HepG2 (cell line): Measurements from ENCODE around the gene MCEE. TPM values are rescaled to one million over a fixed set of nuclear protein-coding genes. Genes with fewer than 3 reads are reported as not detected.

Source experiments
- ARHGAP35 ChIP-seq: sonication (generic); formaldehyde crosslinking; IDR thresholded peaks from 2 replicates; pipeline ENCODE4 v1.9.0; 2022; ENCODE audit warnings: mild to moderate bottlenecking, inconsistent platforms, moderate library complexity, missing genetic modification reagents, borderline replicate concordance
- ATF7-NPFF ChIP-seq: sonication (generic); formaldehyde crosslinking; IDR thresholded peaks from 2 replicates; pipeline ENCODE4 v1.8.1; 2023; ENCODE audit warnings: mild to moderate bottlenecking, low read depth, missing genetic modification reagents, moderate library complexity
- CSRNP1 ChIP-seq: sonication (generic); formaldehyde crosslinking; IDR thresholded peaks from 2 replicates; pipeline ENCODE4 v1.8.1; 2023; ENCODE audit warnings: mild to moderate bottlenecking, missing genetic modification reagents
- GMEB2 ChIP-seq: IDR thresholded peaks from 2 replicates; pipeline ENCODE4 v1.6.1; 2016; ENCODE audit warnings: missing biosample characterization, missing genetic modification reagents, low read depth
- GTF3A ChIP-seq: sonication (generic); formaldehyde crosslinking; conservative IDR thresholded peaks from 2 replicates; pipeline ENCODE4 v1.4.0; 2020; ENCODE audit warnings: mild to moderate bottlenecking, missing genetic modification reagents
- HMG20A ChIP-seq: IDR thresholded peaks from 2 replicates; pipeline ENCODE4 v1.6.1; 2016; ENCODE audit warnings: borderline replicate concordance
- MAX ChIP-seq: IDR thresholded peaks from 2 replicates; pipeline ENCODE4 v1.6.1; 2012; ENCODE audit warnings: inconsistent platforms
- NPAS2 ChIP-seq: sonication (generic); formaldehyde crosslinking; IDR thresholded peaks from 2 replicates; pipeline ENCODE4 v1.8.0; 2022; ENCODE audit warnings: mild to moderate bottlenecking, missing genetic modification reagents, borderline replicate concordance
- PLSCR1 ChIP-seq: sonication (generic); formaldehyde crosslinking; IDR thresholded peaks from 2 replicates; pipeline ENCODE4 v1.5.0; 2020; ENCODE audit warnings: missing genetic modification reagents, mild to moderate bottlenecking, borderline replicate concordance
- RNF219 ChIP-seq: sonication (generic); formaldehyde crosslinking; IDR thresholded peaks from 2 replicates; pipeline ENCODE4 v1.5.0; 2020; ENCODE audit warnings: mild to moderate bottlenecking, missing genetic modification reagents
- RXRA ChIP-seq: sonication (generic); formaldehyde crosslinking; IDR thresholded peaks from 2 replicates; pipeline ENCODE4 v1.5.1; 2020; ENCODE audit warnings: missing genetic modification reagents
- SP2 ChIP-seq: sonication (generic); formaldehyde crosslinking; IDR thresholded peaks from 2 replicates; pipeline ENCODE4 v1.5.1; 2020; ENCODE audit warnings: mild to moderate bottlenecking, missing genetic modification reagents
- SRF ChIP-seq: IDR thresholded peaks from 2 replicates; pipeline ENCODE4 v1.6.1; 2011; ENCODE audit warnings: mild to moderate bottlenecking, low read depth, low read length, moderate library complexity
- ZBTB14 ChIP-seq: sonication (generic); formaldehyde crosslinking; IDR thresholded peaks from 2 replicates; pipeline ENCODE4 v1.4.0; 2020; ENCODE audit warnings: missing genetic modification reagents
- ZNF274 ChIP-seq: sonication (generic); formaldehyde crosslinking; IDR thresholded peaks from 2 replicates; pipeline ENCODE4 v1.5.1; 2020; ENCODE audit warnings: mild to moderate bottlenecking, missing genetic modification reagents
- ZNF276 ChIP-seq: sonication (generic); formaldehyde crosslinking; IDR thresholded peaks from 2 replicates; pipeline ENCODE4 v1.4.0; 2020; ENCODE audit warnings: mild to moderate bottlenecking, low read depth, missing genetic modification reagents
- polyA plus RNA-seq, 8 experiments: library from polyadenylated mRNA; depleted of rRNA in 3 of 8; stranded (reverse) in 7 of 8; unstranded in 1 of 8; fragments of >200 nt; fragmentation: Illumina TruSeq in 4 of 8; extraction: Trizol in 4 of 8; gene quantifications; 2 replicates each; pipeline versions ENCODE4 v1.2.1 to v1.2.3, GENCODE V29; 2011 to 2016; ENCODE audit warnings: low read depth in 4 of 8, missing spikeins in 1 of 8, mixed read lengths in 1 of 8; ENCODE audit not compliant: insufficient read depth in 1 of 8
- total RNA-seq, 5 experiments: library from RNA; depleted of rRNA; stranded (reverse); fragments of >200 nt; fragmentation: Illumina TruSeq; extraction: Trizol; gene quantifications; 2 replicates each; pipeline ENCODE4 v1.2.3, GENCODE V29; 2016; ENCODE audit warnings: low read depth in 1 of 5

MCEE gene
- total and polyA plus RNA-seq, 2 of the 13 experiments (the other 11 are each of a cell fraction or from before 2014, with no cell fraction given), result 32.0 to 66.9 TPM

- TF ChIP-seq HMG20A (CRISPR knock-in tag), result peak; percentile 8; the same call in 1 of the 2 replicates
- TF ChIP-seq PLSCR1 (CRISPR knock-in tag), result no peak; the same call in 1 of the 2 replicates
- peak; percentile 99 for TF ChIP-seq MAX
- TF ChIP-seq CSRNP1 (CRISPR knock-in tag), result peak; percentile 18
- no peak for TF ChIP-seq SRF
- TF ChIP-seq ATF7-NPFF (CRISPR knock-in tag), result peak; percentile 99
- no peak; the same call in 1 of the 2 replicates for TF ChIP-seq GTF3A (CRISPR knock-in tag)
- TF ChIP-seq ZNF274 (CRISPR knock-in tag), result peak; percentile 97
- TF ChIP-seq ARHGAP35, result peak; percentile 95
- TF ChIP-seq RXRA, result peak; percentile 79; the same call in 1 of the 2 replicates
- TF ChIP-seq NPAS2, result no peak
- peak; percentile 87 for TF ChIP-seq RNF219 (CRISPR knock-in tag)
- TF ChIP-seq GMEB2, result 0 out of 2 replicates have a peak, but pooled peaks have one; percentile 12
- TF ChIP-seq ZBTB14 (CRISPR knock-in tag), result peak; percentile 51; the same call in 1 of the 2 replicates
- TF ChIP-seq ZNF276 (CRISPR knock-in tag), result no peak; the same call in 1 of the 2 replicates
- TF ChIP-seq SP2 (CRISPR knock-in tag), result peak; percentile 64; the same call in 1 of the 2 replicates
Observed at GRCh38 chr2:71130152-71130904, at the start of gene MCEE, which contains the start of gene MPHOSPH10 (continued).
